Prostate gland (tissue), 2 donors: Measurements from ENCODE around the gene TNIP2. TPM values are rescaled to one million over a fixed set of nuclear protein-coding genes. Genes with fewer than 3 reads are reported as not detected.

ENCODE experiments used
- DNase-seq: peaks from one replicate; pipeline ENCODE4 v3.0.0-alpha.2; 2019; ENCODE audit warnings: low spot score
- H3K27ac ChIP-seq, 2 donors: fragments of 200-600 bp; sonication (generic); 2 replicates each; pipeline ENCODE4 v1.5.1; 2017 to 2019
- H3K27me3 ChIP-seq: fragments of 200-600 bp; sonication (generic); replicated peaks from 2 replicates; pipeline ENCODE4 v1.5.1; 2019; ENCODE audit not compliant: insufficient read depth
- H3K36me3 ChIP-seq, 2 donors: fragments of 200-600 bp; sonication (generic); 1 replicate in 1 of 2; 2 replicates in 1 of 2; pipeline versions ENCODE4 v1.5.1 to v1.8.1; 2017 to 2019
- H3K4me1 ChIP-seq: fragments of 200-600 bp; sonication (generic); replicated peaks from 2 replicates; pipeline ENCODE4 v1.5.1; 2019
- H3K4me3 ChIP-seq, 2 donors: fragments of 200-600 bp; sonication (generic); 2 replicates each; pipeline ENCODE4 v1.5.1; 2017 to 2019
- H3K9me3 ChIP-seq: fragments of 200-600 bp; sonication (generic); 2 replicates; pipeline ENCODE4 v1.5.1; 2017
- CTCF ChIP-seq, 4 experiments: fragments of 200-600 bp in 2 of 4; fragments of 450-650 bp in 2 of 4; sonication (generic) in 2 of 4; IDR thresholded peaks; 1 replicate in 3 of 4; 2 replicates in 1 of 4; pipeline ENCODE4 v1.5.1; 2016 to 2019; ENCODE audit warnings: antibody characterized with exemption in 4 of 4, mild to moderate bottlenecking in 2 of 4, moderate library complexity in 2 of 4
- POLR2A ChIP-seq: fragments of 450-650 bp; IDR thresholded peaks from one replicate; pipeline ENCODE4 v1.6.1; 2016; ENCODE audit warnings: antibody characterized with exemption, mild to moderate bottlenecking
- POLR2AphosphoS5 ChIP-seq: sonication (generic); formaldehyde crosslinking; IDR thresholded peaks from one replicate; pipeline ENCODE4 v1.6.1; 2017; ENCODE audit warnings: antibody characterized with exemption
- WGBS: methylation state at CpG from one replicate; pipeline ENCODE4 v1.1.5; 2018; 5-methylcytosine and 5-hydroxymethylcytosine counted together
- intact Hi-C: fragments of 100-400 bp; cut with DNase I; formaldehyde crosslinking; loops from one replicate; pipeline ENCODE4 v1.14.2; 2022
- total RNA-seq, 2 donors: library from RNA; depleted of rRNA; stranded (reverse); fragments of >200 nt; gene quantifications; one replicate each; pipeline ENCODE4 v1.1.0, GENCODE V29; 2016

Gene TNIP2
- total RNA-seq, 2 donors from 2014 or later: 54.8 to 94.0 TPM

GRCh38 chr4:2700031-2700430, 56.1 kb downstream of the TNIP2 start:
- H3K27me3 ChIP-seq: no peaks in the 10 kb centered on the region
- intact Hi-C loops: no loop called here
- no peak overlapping the region for H3K27ac ChIP-seq
- no peaks in the 10 kb centered on the region for H3K9me3 ChIP-seq
- TF ChIP-seq POLR2A: no peak
- no peak for TF ChIP-seq POLR2AphosphoS5
- no peak for TF ChIP-seq CTCF (IDR thresholded peaks at IDR 0.05)
- DNase-seq: no peak
- H3K36me3 ChIP-seq: peaks cover 16 to 30% of the 10 kb centered on the region in 2 donors
- H3K4me3 ChIP-seq: no peak overlapping the region
- H3K4me1 ChIP-seq: no peaks in the 10 kb centered on the region
- WGBS: 86% methylated on average over 8 of the region's 8 CpGs

GRCh38 chr4:2699534-2699933, 56.6 kb downstream of the TNIP2 start:
- intact Hi-C loops: no loop called here
- Histone ChIP-seq H3K27ac (no peak overlapping the region), H3K36me3 (peaks cover 16 to 35% of the 10 kb centered on the region in 2 donors), H3K9me3 (no peaks in the 10 kb centered on the region), H3K27me3 (no peaks in the 10 kb centered on the region), H3K4me3 (no peak overlapping the region), H3K4me1 (no peaks in the 10 kb centered on the region)
- no peak for TF ChIP-seq CTCF (IDR thresholded peaks at IDR 0.05)
- TF ChIP-seq POLR2A: no peak
- TF ChIP-seq POLR2AphosphoS5: no peak
- DNase-seq: no peak
- whole genome bisulfite sequencing: 87% methylated on average over 7 of the region's 7 CpGs

GRCh38 chr4:2698951-2699505, 57.1 kb downstream of the TNIP2 start:
- no peaks in the 10 kb centered on the region for H3K4me1 ChIP-seq
- H3K9me3 ChIP-seq: no peaks in the 10 kb centered on the region
- no peaks in the 10 kb centered on the region for H3K27me3 ChIP-seq
- H3K27ac ChIP-seq: no peak overlapping the region
- H3K36me3 ChIP-seq: peaks cover 16 to 36% of the 10 kb centered on the region in 2 donors
- intact Hi-C loops: no loop called here
- TF ChIP-seq POLR2A (no peak), CTCF (IDR thresholded peaks at IDR 0.05) (no peak), POLR2AphosphoS5 (no peak)
- H3K4me3 ChIP-seq: no peak overlapping the region
- 90% methylated on average over 12 of the region's 12 CpGs for WGBS
- DNase-seq: no peak

DNA sequence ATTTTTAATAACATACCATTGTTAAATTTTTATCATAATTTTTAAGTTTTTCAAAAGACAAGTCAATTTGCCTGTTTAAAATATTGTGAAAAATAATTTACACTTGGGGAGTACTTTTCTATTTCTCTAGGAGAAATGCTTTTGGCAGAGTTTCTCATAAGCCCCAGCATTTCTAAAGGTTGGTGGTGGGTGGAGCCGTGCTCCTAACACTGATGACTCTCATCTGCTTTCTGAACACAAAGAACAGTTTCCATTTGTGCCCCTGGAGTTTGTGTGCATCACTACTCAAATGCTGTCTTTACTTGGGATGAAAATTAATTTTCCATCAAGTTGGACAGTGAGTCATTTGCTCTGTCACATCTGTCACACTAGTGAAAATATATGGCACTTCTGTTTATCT, 57.6 kb downstream of the TNIP2 start:
- WGBS: 71% methylated on average over 1 of the region's 1 CpG
- Histone ChIP-seq H3K27ac (no peak overlapping the region), H3K4me3 (no peak overlapping the region), H3K36me3 (peaks cover 19 to 31% of the 10 kb centered on the region in 2 donors), H3K4me1 (no peaks in the 10 kb centered on the region), H3K27me3 (no peaks in the 10 kb centered on the region), H3K9me3 (no peaks in the 10 kb centered on the region)
- TF ChIP-seq POLR2A: no peak
- DNase-seq: no peak
- intact Hi-C loops: no loop called here

DNA sequence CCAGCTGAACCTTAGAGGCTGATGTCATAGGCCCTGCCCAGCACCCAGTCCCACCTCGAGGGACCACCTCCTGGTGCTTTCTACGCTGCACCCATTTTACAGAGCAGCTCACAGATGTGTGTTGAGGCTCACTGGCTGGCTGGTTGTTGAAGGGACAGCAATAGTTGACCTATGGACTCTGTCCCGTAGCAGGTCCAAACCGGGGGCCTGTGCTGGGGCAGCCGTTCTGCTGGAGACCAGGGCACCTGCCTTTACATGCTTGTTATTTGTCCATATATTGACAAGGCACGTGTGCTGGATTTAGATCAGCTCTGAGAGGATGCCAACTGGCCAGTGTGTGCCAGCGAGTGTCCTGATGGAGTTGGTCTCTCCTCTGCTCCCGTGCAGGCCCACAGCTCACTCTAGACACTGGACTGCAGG, 58.1 kb downstream of the TNIP2 start:
- no peak overlapping the region for H3K4me3 ChIP-seq
- H3K27me3 ChIP-seq: no peaks in the 10 kb centered on the region
- TF ChIP-seq POLR2AphosphoS5: no peak
- no peak for TF ChIP-seq POLR2A
- no peak for TF ChIP-seq CTCF (IDR thresholded peaks at IDR 0.05)
- H3K9me3 ChIP-seq: no peaks in the 10 kb centered on the region
- H3K36me3 ChIP-seq: peaks cover 19 to 28% of the 10 kb centered on the region in 2 donors
- WGBS: 68% methylated on average over 8 of the region's 8 CpGs
- no peak for DNase-seq
- no peaks in the 10 kb centered on the region for H3K4me1 ChIP-seq
- no peak overlapping the region for H3K27ac ChIP-seq
- intact Hi-C loops: no loop called here
